Urothelium cell line (cell line): ENCODE data around the gene HES6.

Experiments used
- DNase-seq: peaks from one replicate; pipeline ENCODE4 v3.0.0; 2011; ENCODE audit warnings: low spot score, mixed read lengths
- FAIRE-seq: peaks from 2 replicates; lab custom pipeline; 2011; peaks lifted over from hg19 to GRCh38; lab: Jason Lieb, UNC

Gene HES6

DNA sequence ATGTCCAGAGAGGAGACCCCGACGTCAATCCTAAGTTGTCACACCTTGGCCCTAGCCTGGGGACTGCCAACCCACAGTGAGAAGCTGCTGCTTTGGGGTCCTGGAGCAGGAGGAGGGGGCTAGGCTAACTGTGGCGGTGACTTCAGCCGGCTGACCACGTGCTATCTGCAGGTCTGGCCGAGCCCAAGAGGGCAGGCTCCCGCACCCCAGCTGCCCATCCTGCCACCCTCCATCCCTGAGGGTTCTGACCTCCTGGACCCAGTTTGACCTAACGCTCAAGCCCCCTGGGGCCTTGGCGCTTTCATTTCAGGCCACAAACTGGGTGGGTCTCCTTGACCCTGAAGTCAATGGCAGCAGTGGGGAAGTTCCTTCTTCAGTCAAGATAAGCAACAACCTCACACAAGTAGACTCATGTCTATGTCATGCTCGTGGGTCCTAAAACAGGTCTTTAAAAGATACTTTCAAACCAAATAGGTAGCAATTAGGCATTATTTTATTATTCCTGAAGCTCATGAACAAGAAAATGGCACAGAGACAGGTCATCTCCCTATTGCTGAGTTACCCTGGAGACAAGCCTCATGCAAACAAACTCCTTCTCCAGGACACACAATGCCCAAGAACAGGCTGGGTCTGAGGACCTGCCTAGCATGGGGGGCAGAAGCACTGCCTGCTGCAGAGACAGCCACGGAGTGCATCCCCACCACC, 2.3 kb downstream of the HES6 start:
- FAIRE-seq: no peak
- DNase-seq: no peak

DNA sequence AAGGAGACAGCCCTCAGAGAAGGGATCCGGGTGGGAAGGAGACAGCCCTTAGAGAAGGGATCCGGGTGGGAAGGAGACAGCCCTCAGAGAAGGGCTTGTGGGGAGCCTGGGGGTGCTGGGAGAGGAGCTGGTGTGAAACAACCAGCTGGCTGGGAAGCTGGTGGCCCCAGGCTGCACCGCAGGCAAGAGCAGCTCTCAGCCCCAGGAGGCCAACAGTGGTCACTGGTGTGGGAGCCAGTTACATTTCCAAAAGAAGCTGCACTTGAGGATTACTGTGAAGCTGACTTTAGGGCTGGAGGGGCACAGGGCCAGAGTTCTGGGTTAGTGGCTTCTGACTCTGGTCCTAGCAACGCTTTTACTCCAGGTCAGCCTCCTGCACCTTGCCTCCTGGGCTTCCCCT, 3.3 kb downstream of the HES6 start:
- DNase-seq (no peak), FAIRE-seq (no peak)

GRCh38 chr2:238235856-238236255, 4.0 kb downstream of the HES6 start:
- FAIRE-seq (no peak), DNase-seq (no peak)

- no peak for FAIRE-seq
- DNase-seq: no peak
Measured at GRCh38 chr2:238235331-238235732, 4.5 kb downstream of the HES6 start.

- FAIRE-seq (no peak), DNase-seq (no peak)
Measured at GRCh38 chr2:238233625-238234024, 6.2 kb downstream of the HES6 start.

DNA sequence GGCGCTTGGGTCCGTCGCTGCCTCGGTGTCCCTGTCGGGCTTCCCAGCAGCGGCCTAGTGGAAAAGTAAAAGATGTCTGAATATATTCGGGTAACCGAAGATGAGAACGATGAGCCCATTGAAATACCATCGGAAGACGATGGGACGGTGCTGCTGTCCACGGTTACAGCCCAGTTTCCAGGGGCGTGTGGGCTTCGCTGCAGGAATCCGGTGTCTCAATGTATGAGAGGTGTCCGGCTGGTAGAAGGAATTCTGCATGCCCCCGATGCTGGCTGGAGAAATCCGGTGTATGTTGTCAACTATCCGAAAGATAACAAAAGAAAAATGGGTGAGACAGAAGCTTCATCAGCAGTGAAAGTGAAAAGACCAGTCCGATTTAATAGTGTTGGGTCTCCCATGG, 8.0 kb downstream of the HES6 start:
- no peak for DNase-seq
- no peak for FAIRE-seq

- no peak for FAIRE-seq
- DNase-seq: no peak
Measured at GRCh38 chr2:238231251-238231793, 8.5 kb downstream of the HES6 start.

- DNase-seq: no peak
- no peak for FAIRE-seq
Measured at GRCh38 chr2:238230699-238231098, 9.1 kb downstream of the HES6 start.

DNA sequence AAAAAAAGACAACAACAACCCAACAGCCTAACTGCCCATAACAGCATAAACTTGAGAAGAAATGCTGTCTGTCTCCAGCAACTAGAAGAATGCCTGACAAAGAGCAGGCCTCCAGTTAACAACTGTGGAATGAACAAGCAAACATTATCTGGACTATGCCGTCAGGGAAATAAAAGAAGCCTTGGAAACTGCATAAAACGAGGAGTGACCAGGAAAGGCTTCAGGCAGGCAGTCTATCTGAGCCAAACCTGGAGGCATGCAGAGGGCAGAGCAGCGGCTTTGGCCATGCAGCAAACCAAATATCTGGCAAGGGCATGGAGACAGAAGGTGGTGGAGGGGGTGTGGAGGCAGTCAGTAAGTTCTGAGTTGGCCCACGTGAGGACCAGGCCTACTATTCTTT, 11.1 kb downstream of the HES6 start:
- no peak for FAIRE-seq
- no peak for DNase-seq

DNA sequence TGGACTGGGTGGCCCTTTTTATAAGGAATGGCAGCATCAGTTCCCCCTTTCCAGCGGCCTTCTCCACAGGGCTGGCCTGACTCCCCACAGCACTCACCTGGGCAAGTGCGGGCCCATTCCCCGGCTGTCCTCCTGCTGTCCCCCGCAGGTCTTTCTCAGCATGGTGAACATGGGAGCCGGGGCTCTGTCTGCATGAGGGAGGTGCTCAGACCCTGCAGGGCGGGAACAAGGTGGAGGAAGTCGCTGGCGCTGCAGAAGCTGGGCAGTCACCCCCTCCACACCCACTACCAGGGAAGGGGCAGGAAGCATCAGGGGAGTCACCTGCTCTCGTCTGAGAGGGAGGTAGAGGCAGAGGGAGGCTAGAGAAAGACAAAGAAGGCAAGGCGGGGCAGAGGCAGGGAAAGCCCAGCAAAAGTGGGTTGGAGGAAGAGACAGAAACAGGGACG, 12.2 kb downstream of the HES6 start:
- DNase-seq: no peak
- FAIRE-seq: no peak

DNA sequence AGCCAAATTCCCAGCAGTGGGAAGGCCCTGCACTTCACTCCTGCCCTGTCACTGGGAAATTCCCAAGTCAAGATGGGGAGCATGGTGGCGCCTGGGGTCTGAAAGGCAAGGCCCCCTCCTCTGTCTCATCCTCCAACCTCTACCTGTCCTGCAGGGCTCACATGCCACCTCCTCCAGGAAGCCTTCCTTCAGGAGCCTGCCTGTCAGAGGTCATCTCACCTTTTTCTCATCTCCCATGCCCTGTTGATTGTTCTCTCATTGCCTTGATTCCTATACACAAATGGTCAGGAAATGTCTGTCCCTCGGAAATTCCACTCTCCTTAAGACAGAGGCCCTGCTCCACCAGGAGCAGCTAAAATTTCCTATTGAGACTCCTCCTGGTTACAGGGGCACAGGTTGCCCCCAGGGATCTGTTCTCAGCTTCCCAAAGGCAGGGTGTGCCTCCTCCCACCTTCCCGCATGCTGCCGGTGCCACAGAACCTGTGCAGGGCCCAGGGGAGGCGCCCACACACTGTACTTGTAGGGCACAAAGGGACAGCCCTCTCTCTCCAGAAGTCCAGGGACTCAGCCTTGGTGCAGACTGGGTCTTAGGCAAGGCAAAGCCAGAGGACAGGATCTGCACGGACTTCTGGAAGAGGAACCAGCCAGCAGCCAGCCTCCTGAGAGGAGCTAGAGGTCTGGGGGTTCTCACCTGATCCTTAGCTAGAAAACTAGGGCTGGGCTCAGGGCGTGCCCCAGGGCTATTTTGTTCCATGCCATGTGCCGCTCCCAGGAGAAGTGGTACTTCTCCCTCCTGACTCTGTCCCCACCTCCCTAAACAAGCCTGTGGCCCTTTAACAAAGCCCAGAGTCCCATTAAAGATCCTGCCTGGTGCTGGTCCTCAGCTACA, 12.9 kb downstream of the HES6 start:
- no peak for DNase-seq
- no peak for FAIRE-seq

DNA sequence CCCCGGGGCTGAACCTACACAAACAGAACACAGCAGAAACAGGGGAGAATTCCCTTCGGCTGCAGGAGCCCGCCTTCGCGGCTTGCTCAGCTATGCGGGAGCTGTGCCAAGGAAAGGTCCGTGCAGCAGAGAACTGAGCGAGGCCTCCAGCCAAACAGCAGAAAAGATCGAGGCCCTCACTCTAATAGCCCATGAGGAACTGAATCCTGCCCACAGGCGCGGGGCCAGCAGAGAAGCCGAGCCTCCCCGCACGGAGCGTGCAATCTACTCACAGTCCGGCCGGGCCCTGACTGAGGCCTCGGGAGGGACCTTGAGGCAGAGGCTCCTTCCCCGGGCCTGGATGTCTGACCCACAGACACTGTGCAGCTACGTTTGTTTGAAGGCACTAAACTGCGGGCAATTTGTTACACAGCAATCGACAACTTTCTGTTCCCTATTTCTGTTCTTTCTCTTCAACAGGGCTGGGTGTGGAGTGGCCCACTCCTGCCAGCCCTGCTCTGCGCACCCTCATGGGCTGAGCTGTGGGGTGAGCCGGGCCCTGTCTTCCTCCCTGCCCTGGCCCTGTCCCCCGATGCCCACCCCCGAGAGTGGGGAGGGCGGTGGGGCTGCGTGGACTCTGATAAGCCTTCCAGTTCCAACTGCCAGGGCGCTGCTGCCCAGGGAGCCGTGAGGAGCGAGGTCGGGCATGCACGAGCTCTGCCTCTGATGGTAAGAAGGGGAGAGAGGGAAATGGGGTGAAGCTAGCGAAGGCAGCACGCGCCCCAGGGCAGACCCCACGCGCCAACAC, 13.7 kb downstream of the HES6 start:
- DNase-seq (no peak), FAIRE-seq (no peak)

GRCh38 chr2:238225121-238225520, 14.7 kb downstream of the HES6 start:
- no peak for FAIRE-seq
- DNase-seq: no peak

DNA sequence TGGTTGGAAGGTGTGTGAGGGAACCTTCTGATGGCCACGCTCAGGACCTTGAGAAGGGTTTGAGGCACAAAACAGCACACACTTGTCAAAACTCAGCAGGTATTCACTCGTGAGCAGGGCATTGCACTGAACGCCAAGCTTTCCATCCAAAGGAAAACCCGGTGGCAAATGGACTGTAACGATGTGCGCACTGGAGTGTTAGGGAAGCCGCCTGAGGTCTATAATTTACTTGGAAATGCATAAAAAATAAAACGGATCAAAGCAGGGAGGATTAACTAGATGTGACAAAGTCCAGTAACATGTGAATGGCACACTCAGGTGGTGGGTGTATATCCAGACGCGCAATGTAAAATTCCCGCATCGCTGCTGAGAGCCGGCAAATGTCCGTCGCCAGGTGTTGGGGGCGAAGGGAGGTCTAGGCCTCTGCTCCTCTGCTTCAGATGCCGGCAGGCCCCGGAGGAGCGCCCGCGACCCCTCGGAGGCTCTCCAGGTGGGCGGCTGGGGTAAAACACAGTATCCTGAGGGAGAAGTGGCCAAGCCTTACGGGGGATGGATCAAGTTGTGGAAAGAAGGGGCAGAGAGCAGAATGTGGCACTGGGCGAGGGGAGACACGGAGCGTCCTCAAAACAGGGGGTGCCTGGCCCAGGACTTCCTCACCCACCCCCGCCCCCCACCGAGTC, 15.3 kb downstream of the HES6 start:
- no peak for DNase-seq
- FAIRE-seq: no peak

- no peak for FAIRE-seq
- DNase-seq: peak; percentile 70
Measured at GRCh38 chr2:238220892-238221521, 18.8 kb downstream of the HES6 start.

- FAIRE-seq (no peak), DNase-seq (no peak)
Measured at GRCh38 chr2:238220274-238220891, 19.5 kb downstream of the HES6 start.

GRCh38 chr2:238216651-238217184, 23.1 kb downstream of the HES6 start:
- DNase-seq: no peak
- FAIRE-seq: no peak

GRCh38 chr2:238207006-238207405, 32.8 kb downstream of the HES6 start:
- DNase-seq: no peak
- FAIRE-seq: no peak

- no peak for FAIRE-seq
- DNase-seq: no peak
Measured at GRCh38 chr2:238203973-238204683, 35.7 kb downstream of the HES6 start.
